HG03520 (cell line): ENCODE data around the gene SF3A2.
"Not testable (repeated sequence)": the region's sequence is repeated elsewhere in the genome, so short reads cannot be mapped to it uniquely, and the experiment has no call there.

Experiments
- ATAC-seq: cut with Tn5 transposase; IDR thresholded peaks from one replicate; pipeline ENCODE4 v1.9.1; 2021; ENCODE audit warnings: mild to moderate bottlenecking, moderate library complexity; ENCODE audit not compliant: unreplicated experiment

Gene SF3A2, protein sequence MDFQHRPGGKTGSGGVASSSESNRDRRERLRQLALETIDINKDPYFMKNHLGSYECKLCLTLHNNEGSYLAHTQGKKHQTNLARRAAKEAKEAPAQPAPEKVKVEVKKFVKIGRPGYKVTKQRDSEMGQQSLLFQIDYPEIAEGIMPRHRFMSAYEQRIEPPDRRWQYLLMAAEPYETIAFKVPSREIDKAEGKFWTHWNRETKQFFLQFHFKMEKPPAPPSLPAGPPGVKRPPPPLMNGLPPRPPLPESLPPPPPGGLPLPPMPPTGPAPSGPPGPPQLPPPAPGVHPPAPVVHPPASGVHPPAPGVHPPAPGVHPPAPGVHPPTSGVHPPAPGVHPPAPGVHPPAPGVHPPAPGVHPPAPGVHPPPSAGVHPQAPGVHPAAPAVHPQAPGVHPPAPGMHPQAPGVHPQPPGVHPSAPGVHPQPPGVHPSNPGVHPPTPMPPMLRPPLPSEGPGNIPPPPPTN

DNA sequence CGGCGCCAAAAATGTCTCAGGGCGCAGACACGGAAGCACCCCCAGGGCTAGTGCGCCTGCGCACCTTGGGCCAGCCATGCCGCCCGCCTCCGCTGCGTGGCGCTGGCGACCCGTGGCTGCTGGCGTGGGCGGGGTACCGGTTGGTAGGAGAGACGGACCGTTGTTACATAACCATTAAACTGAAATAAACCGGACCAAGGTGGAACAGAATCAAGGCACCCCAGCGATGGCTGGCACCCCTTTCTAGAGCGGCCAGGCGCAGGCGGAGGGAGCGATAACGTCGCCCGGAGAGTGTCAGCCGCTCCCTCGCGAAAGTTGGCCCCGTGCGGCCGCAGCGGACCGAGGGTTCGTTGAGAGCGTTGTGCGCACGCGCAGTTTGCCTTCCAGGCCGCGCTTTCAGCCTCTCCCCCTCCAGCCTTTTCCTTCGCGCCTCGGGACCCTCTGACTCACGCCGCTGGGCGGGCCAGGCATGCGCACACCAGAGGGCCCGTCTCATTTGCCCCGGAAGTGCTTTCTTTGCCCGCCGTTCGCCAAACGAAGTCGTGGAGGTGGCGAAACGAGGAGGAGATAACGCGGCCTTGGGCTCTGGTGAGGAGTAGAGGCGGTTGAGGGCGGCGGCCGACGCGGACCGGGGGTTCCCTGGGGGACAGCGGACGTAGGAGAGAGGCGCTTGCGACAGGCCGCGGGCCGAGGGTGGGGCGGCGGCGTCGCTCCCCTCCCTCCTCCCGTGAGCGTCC lies at the start of gene SF3A2, which contains the start of gene PLEKHJ1:
Gene SF3A2, plus strand, starts transcription at position 511 of the 737 bp plus-strand sequence. CDS start 6,595 bp downstream, outside the sequence.
Gene PLEKHJ1, minus strand, starts transcription at position 16 of the 737 bp plus-strand sequence. CDS start 81 bp downstream, outside the sequence.
- peak; percentile 64 for ATAC-seq

DNA sequence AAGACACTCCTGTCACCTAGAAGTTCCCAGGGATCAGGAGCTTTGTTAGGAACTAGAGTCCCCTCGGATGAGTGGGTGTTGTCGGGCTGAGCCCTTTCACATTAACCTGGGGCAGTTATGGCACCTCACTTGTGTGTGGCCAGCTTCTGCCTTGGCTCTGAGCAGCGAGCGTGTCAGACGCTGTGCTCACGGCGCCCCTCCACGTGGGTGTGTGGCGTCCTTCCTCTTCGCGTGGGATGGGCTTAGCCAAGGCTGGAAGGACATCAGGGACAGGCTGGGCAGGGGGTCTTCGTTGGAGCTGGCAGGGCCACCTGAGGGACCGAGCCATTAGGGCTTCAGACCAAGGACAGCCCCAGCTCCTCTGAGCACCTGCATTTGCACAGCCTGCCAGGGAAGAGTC lies 49.5 kb upstream of the SF3A2 start:
- no peak for ATAC-seq

DNA sequence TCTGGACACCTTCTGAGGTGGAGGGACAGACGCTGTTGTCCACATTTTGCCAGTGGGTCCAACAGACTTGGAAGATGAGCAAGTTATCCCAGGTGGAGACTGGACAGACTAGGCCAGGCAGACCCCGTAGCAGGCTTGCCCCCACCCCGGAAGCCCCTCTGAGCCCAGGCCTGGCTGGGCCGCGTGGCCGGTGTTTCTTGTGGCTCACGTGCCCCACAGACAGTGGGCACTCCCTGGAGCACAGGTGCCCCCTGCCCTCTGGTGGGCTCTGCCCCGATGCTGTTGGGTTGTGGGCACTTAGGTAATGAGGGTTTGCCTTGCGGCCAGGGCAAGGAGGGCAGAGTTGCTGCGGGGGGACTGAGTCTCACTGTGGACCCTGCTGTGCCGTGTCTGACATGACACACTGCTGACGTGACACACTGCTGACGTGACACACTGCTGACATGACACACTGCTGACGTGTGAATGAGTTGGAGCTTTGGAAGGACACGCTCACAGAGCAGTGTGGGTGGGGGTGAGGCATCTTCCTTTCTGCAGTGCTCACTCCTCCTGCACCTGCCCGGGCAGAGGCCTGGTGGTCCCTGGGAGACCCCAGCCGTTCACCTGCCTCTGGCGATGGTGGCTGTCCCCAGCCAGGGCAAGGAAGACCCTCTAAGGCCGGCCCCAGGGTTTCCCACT lies 47.8 kb upstream of the SF3A2 start:
- ATAC-seq, result no peak

DNA sequence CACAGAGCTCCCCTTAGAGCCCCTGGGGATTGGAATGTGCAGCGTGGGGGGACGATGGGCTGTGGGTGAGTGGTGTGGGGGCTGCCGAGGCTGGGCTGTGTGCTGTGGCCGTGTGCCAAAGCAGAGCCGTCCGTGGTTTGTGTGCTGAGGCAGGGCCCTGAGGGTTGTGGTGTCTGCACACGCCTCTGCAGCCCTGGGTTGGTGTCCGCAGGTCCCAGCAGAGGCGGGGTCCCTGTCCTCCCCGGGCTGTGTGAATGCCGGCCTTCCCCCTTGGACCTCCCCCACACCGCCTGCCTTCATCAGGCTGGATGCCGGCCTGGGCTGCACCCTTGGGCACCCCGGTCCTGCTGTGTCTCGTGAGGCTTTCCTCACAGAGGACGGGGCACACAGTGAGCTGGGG lies 46.7 kb upstream of the SF3A2 start:
- ATAC-seq, result no peak

DNA sequence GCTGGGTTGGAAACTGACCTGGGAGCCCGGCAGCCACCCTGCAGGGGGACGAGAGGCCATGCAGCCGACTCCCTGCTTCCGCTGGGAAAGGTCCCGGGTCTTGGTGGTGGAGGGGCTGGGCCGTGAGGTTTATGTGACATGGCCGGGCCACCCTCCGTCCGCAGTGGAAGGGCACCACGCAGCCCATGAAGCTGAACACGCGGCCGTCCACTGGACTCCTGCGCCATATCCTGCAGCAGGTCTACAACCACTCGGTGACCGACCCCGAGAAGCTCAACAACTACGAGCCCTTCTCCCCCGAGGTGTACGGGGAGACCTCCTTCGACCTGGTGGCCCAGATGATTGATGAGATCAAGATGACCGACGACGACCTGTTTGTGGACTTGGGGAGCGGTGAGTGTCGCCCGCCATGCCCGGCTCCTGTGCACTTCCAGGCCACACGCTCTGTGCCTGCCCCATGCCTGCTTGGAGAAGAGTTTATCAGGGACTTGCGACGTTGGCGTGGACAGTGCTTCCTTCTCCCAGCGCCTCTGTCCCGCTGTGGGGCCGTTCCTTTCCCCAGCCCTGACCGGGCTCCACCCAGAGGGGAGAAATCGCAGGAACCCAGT lies 45.7 kb upstream of the SF3A2 start:
- no peak for ATAC-seq

DNA sequence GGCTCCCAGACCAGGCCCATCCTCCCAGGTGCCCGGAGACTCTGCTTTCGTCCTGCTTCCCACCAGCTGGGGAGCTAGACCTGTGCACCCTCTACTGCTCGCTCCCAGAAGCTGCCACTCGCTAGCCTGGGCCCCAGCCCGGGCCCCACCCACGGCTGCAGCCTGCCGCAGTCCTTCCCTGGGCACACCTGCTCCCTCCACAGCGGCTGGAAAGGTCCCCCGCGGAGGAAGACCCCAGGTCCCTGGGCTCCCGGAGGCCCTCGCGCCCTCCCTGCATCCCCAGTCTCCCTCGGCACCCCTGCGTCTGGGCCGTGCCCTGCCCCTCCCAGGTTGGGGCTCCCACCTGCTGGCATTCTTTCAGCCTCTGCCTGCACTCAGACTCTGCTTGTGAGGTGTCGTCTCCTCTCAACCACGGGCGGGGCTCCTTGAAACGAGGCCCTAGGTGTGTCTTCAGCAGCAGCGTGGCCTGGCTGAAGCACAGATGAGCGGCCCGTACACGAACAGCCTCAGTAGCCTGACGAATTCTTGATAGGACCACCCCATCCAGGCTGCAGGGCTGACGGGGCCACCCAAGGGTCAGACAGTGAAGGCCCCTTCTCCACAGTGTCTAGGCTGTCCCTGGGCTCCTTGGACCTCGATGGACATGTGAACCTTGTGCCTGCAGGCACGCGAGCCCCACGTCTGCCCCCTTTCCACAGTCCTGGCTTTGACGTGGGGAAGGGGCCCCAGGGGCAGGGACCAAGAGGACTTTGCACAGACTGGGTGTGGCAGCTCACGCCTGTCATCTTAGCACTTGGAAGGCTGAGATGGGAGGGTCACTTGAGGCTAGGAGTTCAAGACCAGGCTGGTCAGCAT lies 44.9 kb upstream of the SF3A2 start:
- ATAC-seq, result no peak

DNA sequence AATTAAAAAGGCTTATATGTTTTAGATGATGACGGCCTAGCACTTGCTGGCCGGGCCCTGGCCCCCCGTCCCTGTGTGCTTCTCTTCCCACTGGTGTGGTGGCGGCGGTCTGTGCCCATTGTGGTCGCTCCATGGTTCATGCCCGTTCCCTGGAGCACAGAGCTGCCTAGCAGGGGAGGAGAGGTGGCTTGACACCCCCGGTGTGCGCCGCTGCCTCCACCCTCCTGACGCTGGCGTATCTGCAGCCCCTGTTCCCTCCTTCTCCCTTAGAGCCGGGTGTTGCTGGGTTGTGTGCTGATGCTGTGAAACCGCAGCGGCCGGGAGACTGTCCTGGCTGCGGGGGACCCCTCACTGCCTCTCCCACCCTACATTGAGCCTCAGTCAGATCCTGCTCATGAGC lies 43.8 kb upstream of the SF3A2 start:
- ATAC-seq, result no peak

DNA sequence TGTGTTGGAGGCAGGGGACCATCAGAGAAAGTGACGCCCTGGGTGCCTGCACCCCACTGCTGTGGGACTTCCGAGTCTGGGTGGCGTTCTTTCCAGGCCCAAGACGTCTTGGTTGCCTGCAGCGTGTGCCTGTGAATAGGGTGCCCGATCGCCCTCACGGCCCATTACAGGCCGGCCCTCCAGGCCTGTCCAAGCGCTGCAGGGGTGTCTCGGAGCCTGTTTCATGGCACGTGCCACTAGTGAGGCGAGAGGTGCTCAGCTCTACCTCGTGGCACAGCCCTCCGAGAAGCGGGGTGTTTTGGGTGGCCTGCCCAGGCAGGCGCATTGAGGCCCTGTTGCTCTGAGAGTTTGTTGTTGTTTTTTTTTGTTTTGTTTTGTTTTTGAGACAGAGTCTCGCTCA lies 42.8 kb upstream of the SF3A2 start:
- ATAC-seq, result no peak

DNA sequence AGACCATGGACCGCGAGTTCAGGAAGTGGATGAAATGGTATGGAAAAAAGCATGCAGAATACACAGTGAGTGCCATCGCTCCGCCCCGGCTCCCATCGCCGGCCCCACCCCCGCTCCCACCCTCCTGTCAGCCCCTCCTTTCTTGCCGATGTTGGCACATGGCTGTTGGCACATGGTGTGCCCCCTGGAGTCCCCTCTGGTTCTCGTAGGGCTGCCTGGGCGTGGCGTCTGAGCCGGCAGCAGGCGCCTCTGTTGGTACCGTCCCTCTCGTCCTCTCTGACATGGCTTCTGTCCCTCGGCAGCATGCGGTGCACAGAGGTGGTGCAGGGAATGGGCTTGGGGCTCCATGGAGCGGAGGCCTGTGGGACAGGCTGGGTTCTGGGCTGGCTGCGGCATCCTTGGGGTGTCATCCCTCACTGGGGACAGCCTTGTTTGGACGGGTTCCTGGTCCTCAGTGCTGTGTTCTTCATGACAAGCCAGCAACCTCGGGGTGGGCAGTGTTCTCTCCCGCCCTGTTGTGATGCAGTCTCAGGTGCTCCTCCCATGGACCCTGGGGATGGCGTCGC lies 42.0 kb upstream of the SF3A2 start:
- no peak for ATAC-seq

DNA sequence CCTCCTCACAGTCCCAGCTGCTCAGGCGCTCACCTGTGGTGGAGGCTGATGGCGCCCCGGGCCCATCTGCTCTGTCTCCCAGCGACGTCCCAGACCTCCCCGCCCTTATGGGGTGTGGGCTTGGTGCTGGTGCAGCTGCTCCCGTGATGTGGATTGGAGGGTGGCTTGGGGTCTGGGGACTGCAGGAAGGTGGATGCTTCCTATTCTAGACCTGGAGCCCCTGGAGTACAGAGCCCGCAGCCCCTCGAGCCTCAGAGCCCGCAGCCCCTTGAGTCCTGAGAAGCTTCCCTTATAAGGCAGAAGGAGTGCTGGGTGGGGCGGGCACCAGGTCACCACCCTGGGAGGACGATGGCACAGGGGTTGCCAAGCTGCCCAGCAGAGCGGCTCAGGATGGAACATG lies 41.3 kb upstream of the SF3A2 start:
- no peak for ATAC-seq

DNA sequence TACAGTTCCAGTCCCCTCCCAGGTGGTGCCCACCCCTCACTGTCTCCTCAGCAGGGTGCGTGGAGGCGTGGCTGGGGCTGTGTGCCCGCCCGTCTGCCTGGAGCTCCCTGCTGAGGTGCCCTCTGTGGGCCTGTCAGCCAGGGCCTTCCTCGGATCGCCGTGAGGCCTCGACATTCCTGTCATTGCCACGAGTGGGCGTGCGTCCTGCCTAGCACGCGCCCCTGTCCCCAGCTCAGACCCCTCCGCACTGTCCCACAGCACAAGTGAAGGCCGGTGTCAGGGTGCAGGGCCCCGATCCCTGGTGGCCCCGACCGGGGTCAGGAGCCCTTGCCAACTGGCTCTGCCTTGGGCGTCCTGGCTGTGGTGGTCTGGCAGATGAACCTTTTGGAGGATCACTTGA lies 40.7 kb upstream of the SF3A2 start:
- no peak for ATAC-seq

DNA sequence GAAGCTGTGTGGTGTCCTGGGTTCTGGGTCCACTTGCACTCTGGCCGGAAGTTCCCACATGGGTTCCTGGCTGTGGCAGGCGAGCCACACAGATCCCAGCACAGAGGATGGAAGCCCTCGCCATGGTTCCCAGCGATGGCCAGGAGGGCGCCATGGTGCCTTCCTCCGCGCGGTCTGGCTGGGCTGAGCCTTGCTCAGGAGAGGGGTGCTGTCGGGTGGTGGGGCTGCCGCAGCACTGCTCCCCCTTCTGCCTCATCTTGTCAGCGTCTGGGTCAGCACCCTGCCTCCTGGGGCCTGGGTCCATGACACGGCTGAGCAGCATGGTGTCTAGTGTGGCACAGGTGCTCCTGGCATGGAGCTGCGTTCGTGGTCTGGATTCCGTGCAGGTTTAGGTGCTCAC lies 39.4 kb upstream of the SF3A2 start:
- ATAC-seq, result no peak

DNA sequence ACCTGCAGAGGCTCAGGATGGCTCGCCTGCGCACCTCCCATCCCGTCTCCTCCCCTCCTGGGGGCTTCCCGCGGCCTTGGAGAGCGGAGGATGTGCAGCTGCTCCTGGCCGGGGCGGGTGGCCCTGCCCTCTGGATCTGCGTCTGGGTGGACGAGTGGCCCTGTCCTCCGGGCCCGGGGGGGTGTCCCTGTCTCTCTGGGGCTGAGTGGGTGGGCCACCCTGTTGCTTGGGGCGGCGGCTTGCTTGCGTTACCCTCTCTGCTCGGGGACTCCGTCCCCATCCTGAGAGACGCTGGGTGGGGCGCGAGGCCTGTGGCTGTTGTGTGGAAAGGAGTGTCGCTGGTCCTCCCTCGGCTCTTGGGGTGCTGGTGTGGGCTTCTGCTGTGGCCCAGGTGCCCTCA lies 38.3 kb upstream of the SF3A2 start:
- ATAC-seq, result no peak

DNA sequence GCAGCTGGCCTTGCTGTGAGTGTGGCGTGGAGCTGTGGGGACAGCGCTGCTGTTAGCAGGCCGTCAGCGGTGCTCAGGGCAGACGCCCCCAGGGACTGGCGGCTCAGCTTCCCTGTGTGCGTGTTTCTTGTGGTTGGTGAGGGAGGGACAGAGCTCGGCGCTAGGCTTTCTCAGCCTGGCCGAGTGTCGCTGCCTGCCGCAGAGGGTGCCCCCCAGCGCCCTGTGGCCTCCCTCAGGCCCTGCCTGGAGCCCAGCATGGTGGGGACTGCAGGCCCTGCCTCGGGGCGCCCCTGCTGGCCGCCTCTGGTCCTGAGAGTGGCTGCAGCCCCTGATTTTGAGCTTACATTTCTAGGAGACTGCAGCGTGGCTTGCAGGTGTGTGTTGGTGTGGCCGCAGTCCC lies 37.4 kb upstream of the SF3A2 start:
- ATAC-seq, result no peak

DNA sequence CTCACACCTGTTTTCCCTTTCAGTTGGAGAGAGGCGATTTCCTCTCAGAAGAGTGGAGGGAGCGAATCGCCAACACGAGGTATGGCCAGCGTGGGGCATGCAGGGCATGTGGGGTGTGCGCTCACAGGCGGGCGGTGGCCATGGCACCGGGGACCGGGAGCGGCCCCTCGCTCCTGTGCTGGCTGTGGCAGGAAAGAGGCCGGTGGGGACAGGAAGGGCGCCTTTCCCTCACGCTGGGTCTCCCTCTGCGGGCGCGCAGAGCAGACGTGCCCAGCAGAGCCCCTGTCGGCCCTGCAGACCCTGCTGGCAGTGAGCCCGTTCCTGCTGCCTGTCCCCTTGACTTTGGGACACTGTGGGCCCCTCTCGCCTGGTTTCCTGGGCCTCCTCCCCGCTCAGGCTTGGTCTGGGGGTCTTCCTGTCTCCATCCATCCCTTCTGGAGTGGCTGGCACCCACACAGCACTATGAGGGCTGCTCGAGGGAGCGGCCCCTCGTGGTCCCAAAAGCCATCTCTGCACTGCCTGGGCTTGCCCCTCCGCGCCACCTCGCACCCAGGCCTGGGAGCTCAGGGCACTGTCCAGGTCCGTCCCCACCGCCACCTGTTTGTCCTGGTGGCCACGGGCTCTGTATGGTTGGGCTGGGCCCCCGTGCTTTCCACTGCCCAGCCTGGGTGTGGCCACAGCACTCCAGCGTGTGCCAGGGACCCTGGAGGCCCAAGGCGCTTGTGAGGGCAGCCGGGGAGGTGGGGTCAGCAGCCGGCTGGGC lies 36.6 kb upstream of the SF3A2 start:
- ATAC-seq, result no peak

DNA sequence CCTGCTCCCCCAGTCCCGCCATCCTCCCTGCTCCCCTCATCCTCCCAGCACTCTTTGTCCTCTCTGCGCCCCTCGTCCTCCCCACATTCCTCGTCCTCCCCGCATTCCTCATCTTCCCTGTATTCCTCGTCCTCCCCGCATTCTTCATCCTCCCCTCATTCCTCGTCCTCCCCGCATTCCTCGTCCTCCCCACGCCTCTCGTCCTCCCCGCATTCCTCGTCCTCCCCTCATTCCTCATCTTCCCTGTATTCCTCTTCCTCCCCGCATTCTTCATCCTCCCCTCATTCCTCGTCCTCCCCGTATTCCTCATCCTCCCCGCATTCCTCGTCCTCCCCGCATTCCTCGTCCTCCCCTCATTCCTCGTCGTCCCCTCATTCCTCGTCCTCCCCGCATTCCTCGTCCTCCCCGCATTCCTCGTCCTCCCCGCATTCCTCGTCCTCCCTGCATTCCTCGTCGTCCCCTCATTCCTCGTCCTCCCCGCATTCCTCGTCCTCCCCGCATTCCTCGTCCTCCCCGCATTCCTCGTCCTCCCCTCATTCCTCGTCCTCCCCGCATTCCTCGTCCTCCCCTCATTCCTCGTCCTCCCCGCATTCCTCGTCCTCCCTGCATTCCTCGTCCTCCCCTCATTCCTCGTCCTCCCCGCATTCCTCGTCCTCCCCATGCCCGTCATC lies 35.9 kb upstream of the SF3A2 start:
- ATAC-seq, result not testable (repeated sequence)

DNA sequence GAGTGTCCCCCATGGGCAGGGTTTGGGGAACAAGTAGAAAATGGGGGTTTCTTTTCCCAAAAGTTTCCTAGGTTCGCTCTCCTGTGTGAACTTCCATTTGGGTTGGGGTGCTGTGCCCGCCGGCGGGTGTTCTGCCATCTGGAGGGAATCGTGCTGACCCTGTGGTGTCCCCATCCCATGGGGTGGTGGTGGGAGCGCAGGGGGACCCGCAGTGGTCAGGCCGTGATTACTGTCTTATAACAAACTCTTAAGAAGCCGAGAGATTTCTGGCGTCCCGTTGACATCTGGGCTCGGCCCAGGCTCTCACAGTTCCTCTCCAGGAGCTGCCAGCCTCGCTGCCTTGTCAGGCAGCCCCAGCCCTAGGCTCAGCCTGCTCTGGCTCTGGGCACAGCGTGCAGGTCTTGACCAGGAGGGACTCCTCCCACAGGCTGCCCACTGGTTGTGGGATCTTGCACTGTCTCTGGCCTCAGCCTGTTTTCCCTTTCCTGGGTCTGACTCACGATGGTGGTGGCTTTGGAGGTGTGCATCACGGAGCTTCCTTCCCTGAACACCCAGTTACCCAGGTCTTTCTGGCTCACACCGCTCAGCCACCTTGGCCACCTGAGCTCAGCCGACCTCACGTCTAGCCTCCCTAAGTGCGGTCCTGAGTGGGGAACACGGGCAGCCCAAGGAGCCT lies 35.0 kb upstream of the SF3A2 start:
- no peak for ATAC-seq

DNA sequence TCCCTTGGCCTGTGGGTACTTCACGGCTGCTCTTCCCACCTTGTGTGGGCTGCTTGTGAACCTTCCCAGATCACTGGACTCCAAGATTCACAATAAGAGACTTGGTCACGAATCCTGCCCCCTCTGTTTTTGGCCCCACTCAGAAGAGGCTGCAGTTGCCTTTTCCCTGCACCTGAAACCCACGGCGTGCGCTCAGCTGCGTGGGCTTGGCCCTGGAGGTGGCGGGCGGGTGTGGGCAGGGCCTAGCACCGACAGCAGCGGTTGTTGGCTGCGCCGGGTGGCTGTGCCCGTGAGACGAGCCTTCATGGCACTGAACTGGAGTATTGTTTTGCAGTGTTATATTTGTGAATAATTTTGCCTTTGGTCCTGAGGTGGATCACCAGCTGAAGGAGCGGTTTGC lies 34.3 kb upstream of the SF3A2 start:
- no peak for ATAC-seq
